GM12892 (cell line): ENCODE data around the gene TNFSF13B.

ENCODE experiments used
- POLR2A ChIP-seq: IDR thresholded peaks from 2 replicates; pipeline ENCODE4 v1.6.1; 2011; ENCODE audit warnings: low read depth, low read length, control low read depth
- POLR2AphosphoS5 ChIP-seq: IDR thresholded peaks from 2 replicates; pipeline ENCODE4 v1.6.1; 2011; ENCODE audit warnings: low read depth, low read length, control low read depth

GRCh38 chr13:108283110-108283509 is 13.6 kb downstream of the TNFSF13B start:
- TF ChIP-seq POLR2AphosphoS5 (no peak), POLR2A (no peak)
